ENCODE measurements around the gene PSORS1C1. TPM values are rescaled to one million over a fixed set of nuclear protein-coding genes. Genes with fewer than 3 reads are reported as not detected.
"Not testable (repeated sequence)": the region's sequence is repeated elsewhere in the genome, so short reads cannot be mapped to it uniquely, and the experiment has no call there.

PSORS1C1 gene
- total RNA-seq, 1 donor from 2014 or later: not detected

DNA sequence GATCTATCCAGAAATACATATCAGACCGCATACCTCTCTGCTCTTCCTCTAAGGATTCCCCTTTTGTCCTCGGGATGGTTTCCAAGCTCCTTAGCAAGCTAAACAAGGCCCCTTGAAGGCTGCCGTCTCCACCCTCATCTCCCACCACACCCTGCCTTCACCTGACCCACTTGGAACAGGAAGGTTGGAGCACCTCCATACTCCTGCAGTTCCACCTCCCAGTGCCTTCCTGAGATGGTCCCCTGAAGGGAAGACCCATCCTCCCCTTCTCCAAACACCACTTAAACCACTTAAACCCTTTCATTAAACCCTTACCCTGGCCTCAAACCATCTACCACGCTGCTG, 64.4 kb downstream of the PSORS1C1 start:
- no peaks in the 10 kb centered on the region for H3F3A ChIP-seq (ENCODE audit: low read depth)
- H3K4me3 ChIP-seq: no peak overlapping the region
- no peaks in the 10 kb centered on the region for H3K27me3 ChIP-seq
- TF ChIP-seq EZH2phosphoT487 (IDR thresholded peaks at IDR 0.05) (no peak), EZH2 (IDR thresholded peaks at IDR 0.05) (no peak)
- TF ChIP-seq, protein P1, sequence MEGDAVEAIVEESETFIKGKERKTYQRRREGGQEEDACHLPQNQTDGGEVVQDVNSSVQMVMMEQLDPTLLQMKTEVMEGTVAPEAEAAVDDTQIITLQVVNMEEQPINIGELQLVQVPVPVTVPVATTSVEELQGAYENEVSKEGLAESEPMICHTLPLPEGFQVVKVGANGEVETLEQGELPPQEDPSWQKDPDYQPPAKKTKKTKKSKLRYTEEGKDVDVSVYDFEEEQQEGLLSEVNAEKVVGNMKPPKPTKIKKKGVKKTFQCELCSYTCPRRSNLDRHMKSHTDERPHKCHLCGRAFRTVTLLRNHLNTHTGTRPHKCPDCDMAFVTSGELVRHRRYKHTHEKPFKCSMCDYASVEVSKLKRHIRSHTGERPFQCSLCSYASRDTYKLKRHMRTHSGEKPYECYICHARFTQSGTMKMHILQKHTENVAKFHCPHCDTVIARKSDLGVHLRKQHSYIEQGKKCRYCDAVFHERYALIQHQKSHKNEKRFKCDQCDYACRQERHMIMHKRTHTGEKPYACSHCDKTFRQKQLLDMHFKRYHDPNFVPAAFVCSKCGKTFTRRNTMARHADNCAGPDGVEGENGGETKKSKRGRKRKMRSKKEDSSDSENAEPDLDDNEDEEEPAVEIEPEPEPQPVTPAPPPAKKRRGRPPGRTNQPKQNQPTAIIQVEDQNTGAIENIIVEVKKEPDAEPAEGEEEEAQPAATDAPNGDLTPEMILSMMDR (IDR thresholded peaks at IDR 0.05): no peak
- DNase-seq (ENCODE audit: low spot score): no peak
- no peak overlapping the region for H3K9ac ChIP-seq
- H3K4me1 ChIP-seq: peaks cover 4% of the 10 kb centered on the region
- no peak overlapping the region for H2AFZ ChIP-seq (replicated peaks)
- no peaks in the 10 kb centered on the region for H3K36me3 ChIP-seq
- Mint-ChIP-seq H3K9me3 (no peaks in the 10 kb centered on the region), H3K4me1 (peaks cover 4% of the 10 kb centered on the region), H3K4me3 (no peak overlapping the region), H3K27me3 (ENCODE audit: insufficient read depth, low read depth) (peaks cover 6% of the 10 kb centered on the region), H3K27ac (no peak overlapping the region), H3K36me3 (no peaks in the 10 kb centered on the region)
- H4K20me1 ChIP-seq (ENCODE audit: low read depth): no peaks in the 10 kb centered on the region
- H3K4me2 ChIP-seq: no peak overlapping the region
- no peaks in the 10 kb centered on the region for H3K79me2 ChIP-seq (ENCODE audit: low read depth)
- H3K9me3 ChIP-seq (ENCODE audit: low read depth): no peaks in the 10 kb centered on the region
- no peak overlapping the region for H3K27ac ChIP-seq

DNA sequence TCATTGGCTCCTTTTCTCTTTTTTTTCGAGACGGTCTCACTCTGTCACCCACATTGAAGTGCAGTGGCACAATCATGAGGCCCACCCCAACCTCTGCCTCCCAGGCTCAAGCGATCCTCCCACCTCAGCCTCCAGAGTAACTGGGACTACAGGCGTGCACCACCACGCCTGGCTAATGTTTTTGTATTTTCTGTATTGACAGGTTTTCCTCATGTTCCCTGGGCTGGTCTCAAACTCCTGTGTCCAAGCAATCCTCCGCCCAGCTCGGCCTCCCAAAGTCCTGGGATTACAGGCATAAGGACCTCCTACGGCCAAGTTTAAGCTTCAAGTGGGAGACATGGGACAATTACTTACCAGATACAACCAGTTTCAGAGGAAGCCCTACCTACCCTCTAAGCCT, 65.3 kb downstream of the PSORS1C1 start:
- Histone ChIP-seq H2AFZ (replicated peaks) (no peak overlapping the region), H3K36me3 (no peaks in the 10 kb centered on the region), H3K4me3 (no peak overlapping the region), H3K27me3 (no peaks in the 10 kb centered on the region), H3K9me3 (ENCODE audit: low read depth) (no peaks in the 10 kb centered on the region), H3F3A (ENCODE audit: low read depth) (no peaks in the 10 kb centered on the region), H3K9ac (no peak overlapping the region), H3K27ac (no peak overlapping the region), H4K20me1 (ENCODE audit: low read depth) (no peaks in the 10 kb centered on the region), H3K4me1 (peaks cover 9% of the 10 kb centered on the region), H3K4me2 (no peak overlapping the region), H3K79me2 (ENCODE audit: low read depth) (no peaks in the 10 kb centered on the region)
- H3K4me3 Mint-ChIP-seq: no peak overlapping the region
- no peak overlapping the region for H3K27ac Mint-ChIP-seq
- peaks cover 6% of the 10 kb centered on the region for H3K27me3 Mint-ChIP-seq (ENCODE audit: insufficient read depth, low read depth)
- no peaks in the 10 kb centered on the region for H3K36me3 Mint-ChIP-seq
- no peaks in the 10 kb centered on the region for H3K9me3 Mint-ChIP-seq
- no peak for DNase-seq (ENCODE audit: low spot score)
- peaks cover 4% of the 10 kb centered on the region for H3K4me1 Mint-ChIP-seq
- TF ChIP-seq, protein P1 (IDR thresholded peaks at IDR 0.05): no peak
- TF ChIP-seq EZH2 (IDR thresholded peaks at IDR 0.05) (no peak), EZH2phosphoT487 (IDR thresholded peaks at IDR 0.05) (no peak)

DNA sequence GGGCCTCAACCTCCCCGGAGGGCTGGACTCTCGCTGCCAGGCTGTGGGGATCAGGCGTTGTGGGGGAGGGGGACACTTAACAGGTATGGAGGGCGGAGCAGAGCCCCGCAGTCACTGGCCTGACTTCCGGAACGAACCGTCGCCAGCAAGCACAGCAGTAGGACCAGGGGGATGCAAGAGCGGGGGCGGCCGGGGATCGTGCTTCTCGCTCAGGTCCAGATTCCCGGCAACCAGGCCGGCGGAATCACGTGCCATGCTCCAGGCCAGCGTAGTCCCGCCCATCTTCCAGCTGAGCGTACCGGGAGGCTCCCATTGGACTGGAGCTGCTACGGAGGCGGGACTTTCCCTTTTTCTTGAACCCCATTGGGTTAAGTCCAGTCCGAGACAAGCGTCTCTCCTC, 65.9 kb downstream of the PSORS1C1 start:
- H4K20me1 ChIP-seq (ENCODE audit: low read depth): no peaks in the 10 kb centered on the region
- TF ChIP-seq EZH2 (IDR thresholded peaks at IDR 0.05) (no peak), EZH2phosphoT487 (IDR thresholded peaks at IDR 0.05) (no peak)
- TF ChIP-seq, protein P1 (IDR thresholded peaks at IDR 0.05): no peak
- no peaks in the 10 kb centered on the region for H3K9me3 ChIP-seq (ENCODE audit: low read depth)
- no peak overlapping the region for H3K9ac ChIP-seq
- no peaks in the 10 kb centered on the region for H3K36me3 ChIP-seq
- no peaks in the 10 kb centered on the region for H3K79me2 ChIP-seq (ENCODE audit: low read depth)
- DNase-seq (ENCODE audit: low spot score): no peak
- no peak overlapping the region for H3K27ac ChIP-seq
- H3F3A ChIP-seq (ENCODE audit: low read depth): no peaks in the 10 kb centered on the region
- Mint-ChIP-seq H3K4me1 (peaks cover 4% of the 10 kb centered on the region), H3K4me3 (no peak overlapping the region), H3K27ac (no peak overlapping the region), H3K9me3 (no peaks in the 10 kb centered on the region), H3K36me3 (no peaks in the 10 kb centered on the region), H3K27me3 (ENCODE audit: insufficient read depth, low read depth) (peaks cover 6% of the 10 kb centered on the region)
- H3K4me3 ChIP-seq: no peak overlapping the region
- H3K27me3 ChIP-seq: no peaks in the 10 kb centered on the region
- no peak overlapping the region for H2AFZ ChIP-seq (replicated peaks)
- H3K4me1 ChIP-seq: peaks cover 9% of the 10 kb centered on the region
- no peak overlapping the region for H3K4me2 ChIP-seq

DNA sequence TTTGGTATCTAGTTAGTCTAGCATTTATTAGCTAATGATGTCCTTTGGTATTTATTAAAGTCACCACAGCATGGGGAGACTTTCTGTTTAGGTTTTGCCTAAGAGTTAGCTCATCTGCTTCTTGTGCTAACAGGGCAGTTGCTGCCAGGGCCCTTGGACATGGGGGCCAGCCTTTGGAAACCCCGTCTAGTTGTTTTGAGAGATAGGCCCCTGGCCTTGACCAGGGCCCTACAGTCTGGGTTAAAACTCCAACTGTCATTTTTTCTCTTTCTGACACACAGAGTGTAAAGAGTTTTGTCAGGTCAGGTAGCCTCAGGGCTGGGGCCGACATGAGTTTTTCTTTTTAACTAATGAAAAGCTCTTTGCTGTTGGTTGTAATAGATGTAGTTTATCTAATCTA, 68.7 kb downstream of the PSORS1C1 start:
- not testable (repeated sequence) for H3K36me3 ChIP-seq; H3K4me3 ChIP-seq; H4K20me1 ChIP-seq (ENCODE audit: low read depth); H3K4me3 Mint-ChIP-seq; H3K9ac ChIP-seq; H3K4me1 Mint-ChIP-seq; H3K9me3 Mint-ChIP-seq; H3K27ac ChIP-seq; H3K9me3 ChIP-seq (ENCODE audit: low read depth); H3K36me3 Mint-ChIP-seq; H3K27me3 Mint-ChIP-seq (ENCODE audit: insufficient read depth, low read depth); H3F3A ChIP-seq (ENCODE audit: low read depth); H3K4me1 ChIP-seq; H3K27ac Mint-ChIP-seq; H3K79me2 ChIP-seq (ENCODE audit: low read depth); H3K27me3 ChIP-seq; H3K4me2 ChIP-seq; DNase-seq (ENCODE audit: low spot score); H2AFZ ChIP-seq (replicated peaks)

DNA sequence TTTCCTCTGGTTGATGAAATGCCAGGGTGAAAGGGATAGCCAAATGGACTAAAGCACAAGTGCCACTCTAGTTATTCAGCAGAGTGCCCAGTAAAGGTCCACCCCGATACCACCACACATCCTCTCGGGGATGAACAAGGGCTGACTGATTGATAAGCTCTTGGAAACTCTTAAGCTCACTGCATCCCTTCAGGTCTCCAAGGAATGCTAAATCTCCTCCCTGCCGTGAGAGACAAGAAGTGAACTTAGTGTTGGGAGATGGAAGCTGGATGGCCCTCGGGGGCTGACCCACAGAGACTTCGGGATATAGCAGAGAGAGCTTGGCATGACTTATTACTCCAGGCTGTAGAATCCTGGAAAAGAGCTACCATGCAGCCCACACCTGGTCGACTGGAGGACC, 69.3 kb downstream of the PSORS1C1 start:
- not testable (repeated sequence) for H3K36me3 ChIP-seq; H3K9me3 Mint-ChIP-seq; H3K36me3 Mint-ChIP-seq; H3K27me3 ChIP-seq; H3K27ac Mint-ChIP-seq; H3K4me1 ChIP-seq; H3K79me2 ChIP-seq (ENCODE audit: low read depth); H3K27me3 Mint-ChIP-seq (ENCODE audit: insufficient read depth, low read depth); H3K4me1 Mint-ChIP-seq; H3K27ac ChIP-seq; H3K9ac ChIP-seq; H3F3A ChIP-seq (ENCODE audit: low read depth); H3K4me2 ChIP-seq; H3K4me3 Mint-ChIP-seq; H3K4me3 ChIP-seq; H2AFZ ChIP-seq (replicated peaks); H3K9me3 ChIP-seq (ENCODE audit: low read depth); H4K20me1 ChIP-seq (ENCODE audit: low read depth)
- DNase-seq (ENCODE audit: low spot score): peak; percentile 53

DNA sequence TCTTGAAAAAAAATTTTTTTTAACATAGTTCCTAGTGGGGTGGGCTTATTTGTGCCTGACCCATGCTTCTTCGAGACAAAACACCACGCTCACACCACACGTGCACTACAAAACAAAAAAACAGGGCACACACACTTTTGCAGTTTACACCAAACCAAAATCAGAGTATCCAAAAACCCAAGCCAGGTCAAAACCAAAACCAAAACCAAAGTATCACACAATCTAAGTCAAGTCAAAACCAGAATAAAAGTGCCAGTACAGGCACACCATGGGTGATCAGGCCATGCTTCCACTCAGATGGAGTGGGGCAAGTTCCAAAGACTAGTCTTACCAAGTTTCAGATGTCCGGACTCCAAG, 71.1 kb downstream of the PSORS1C1 start:
- H3K4me1 Mint-ChIP-seq; H3K79me2 ChIP-seq (ENCODE audit: low read depth); H3K9me3 ChIP-seq (ENCODE audit: low read depth); H3K27me3 Mint-ChIP-seq (ENCODE audit: insufficient read depth, low read depth); H3K36me3 ChIP-seq; H4K20me1 ChIP-seq (ENCODE audit: low read depth); H2AFZ ChIP-seq (replicated peaks); H3K4me3 ChIP-seq; H3K4me1 ChIP-seq; H3K27ac ChIP-seq; H3K9ac ChIP-seq; DNase-seq (ENCODE audit: low spot score); H3K36me3 Mint-ChIP-seq; H3K27ac Mint-ChIP-seq; H3K9me3 Mint-ChIP-seq; H3K4me3 Mint-ChIP-seq; H3K4me2 ChIP-seq; H3K27me3 ChIP-seq; H3F3A ChIP-seq (ENCODE audit: low read depth): not testable (repeated sequence)

All from neural progenitor cell (in vitro differentiated cells).